Keratinocyte (primary cell): ENCODE measurements around the gene SKOR1.

ENCODE experiments used
- CTCF ChIP-seq, 3 experiments: IDR thresholded peaks in 1 of 3; conservative IDR thresholded peaks in 1 of 3; optimal IDR thresholded peaks in 1 of 3; 2 replicates in 2 of 3; 3 replicates in 1 of 3; pipeline versions ENCODE3 to v1.5.1; 2011; ENCODE audit warnings: low read length in 3 of 3, mild to moderate bottlenecking in 3 of 3, moderate library complexity in 2 of 3, control low read depth in 1 of 3, inconsistent platforms in 1 of 3; ENCODE audit not compliant: insufficient read depth in 2 of 3; ENCODE audit errors: extremely low read depth in 1 of 3
- EZH2 ChIP-seq: IDR thresholded peaks from one replicate; pipeline ENCODE4 v1.6.1; 2012; ENCODE audit warnings: inconsistent platforms, mild to moderate bottlenecking, low read length, moderate library complexity

DNA sequence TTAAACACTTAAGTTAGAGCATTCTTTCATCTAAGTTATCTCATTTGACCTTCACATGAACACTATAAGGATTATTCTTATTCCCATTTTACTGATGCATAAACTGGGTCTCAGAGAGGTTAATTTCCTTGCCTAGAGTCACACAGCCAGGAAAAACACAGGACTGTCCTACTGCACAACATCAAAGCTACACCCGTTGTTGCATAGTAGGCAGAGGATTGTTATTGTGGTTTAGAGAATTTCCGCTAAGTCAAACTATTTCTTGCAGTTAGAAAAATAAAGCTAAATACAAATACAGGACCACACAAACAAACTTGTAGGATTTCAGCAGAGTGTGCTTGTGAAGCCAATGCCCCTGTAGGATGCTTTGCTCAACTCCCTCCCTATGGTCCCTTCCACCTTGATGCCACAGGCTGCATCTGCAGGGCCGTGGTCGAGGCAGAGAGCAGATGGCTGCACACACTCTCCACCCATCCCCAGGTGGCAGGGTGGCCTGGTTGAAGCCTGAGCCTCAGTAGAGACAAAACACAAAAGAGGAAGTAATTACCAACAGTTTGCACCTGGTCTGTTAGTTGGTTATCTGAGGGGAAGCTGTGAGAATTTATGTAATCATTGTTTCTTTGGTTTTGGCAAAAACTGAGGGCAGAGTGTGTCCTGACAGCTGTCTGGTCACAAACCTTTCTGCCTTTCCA lies 41.1 kb upstream of the SKOR1 start:
- TF ChIP-seq CTCF (optimal IDR thresholded peaks at IDR 0.05 in 1 of 3, IDR thresholded peaks at IDR 0.05 in 1 of 3, conservative IDR thresholded peaks at IDR 0.05 in 1 of 3; ENCODE audit: extremely low read depth in 1 of 3, insufficient read depth in 2 of 3, low read length in 3 of 3), result no peak
- no peak for TF ChIP-seq EZH2
